ENCODE data around the gene BTBD2. TPM values are rescaled to one million over a fixed set of nuclear protein-coding genes. Genes with fewer than 3 reads are reported as not detected.

BTBD2 gene
- total RNA-seq, 2 experiments from 2014 or later = 55.0 to 61.4 TPM

GRCh38 chr19:1944088-1944915 lies 71.2 kb downstream of the BTBD2 start:
- Mint-ChIP-seq H3K36me3 (peaks cover 7% of the 10 kb centered on the region), H3K27me3 (no peaks in the 10 kb centered on the region), H3K27ac (no peak overlapping the region), H3K4me3 (peak overlapping the region; percentile 48), H3K9me3 (no peaks in the 10 kb centered on the region), H3K4me1 (peaks cover 25% of the 10 kb centered on the region)
- POLR2A ChIA-PET = interaction anchor here (2.0 kb wide), 1 partner anchor 80 kb away, joined by 6 read pairs; no protein-coding TSS in a partner anchor
- ATAC-seq (ENCODE audit: low read depth) (no peak), DNase-seq (no peak)

GRCh38 chr19:1943661-1944087 lies 71.8 kb downstream of the BTBD2 start:
- Mint-ChIP-seq H3K27ac (peak overlapping the region; percentile 95), H3K4me3 (peak overlapping the region; percentile 97), H3K36me3 (peaks cover 4% of the 10 kb centered on the region), H3K4me1 (peaks cover 23% of the 10 kb centered on the region), H3K27me3 (no peaks in the 10 kb centered on the region), H3K9me3 (no peaks in the 10 kb centered on the region)
- DNase-seq (no peak), ATAC-seq (ENCODE audit: low read depth) (no peak)
- POLR2A ChIA-PET = interaction anchor here (0.7 to 2.2 kb wide), 4 partner anchors 23 to 119 kb away, joined by 3 to 10 read pairs (median 5); no protein-coding TSS in a partner anchor

- no peaks in the 10 kb centered on the region for H3K27me3 Mint-ChIP-seq
- H3K27ac Mint-ChIP-seq = peak overlapping the region; percentile 95
Observed at GRCh38 chr19:1942934-1943555, 72.5 kb downstream of the BTBD2 start.

GRCh38 chr19:1942078-1942933 lies 73.2 kb downstream of the BTBD2 start:
- peak; percentile 48 for ATAC-seq (ENCODE audit: low read depth)
- POLR2A ChIA-PET = interaction anchor here (0.6 to 2.2 kb wide), 13 partner anchors 11 to 422 kb away, joined by 3 to 11 read pairs (median 4); partner anchors contain the start of gene ABHD17A
- no peaks in the 10 kb centered on the region for H3K9me3 Mint-ChIP-seq
- H3K4me3 Mint-ChIP-seq = peak overlapping the region; percentile 97
- peak overlapping the region; percentile 95 for H3K27ac Mint-ChIP-seq
- no peaks in the 10 kb centered on the region for H3K27me3 Mint-ChIP-seq
- H3K36me3 Mint-ChIP-seq = peaks cover 4% of the 10 kb centered on the region
- DNase-seq = peak; percentile 81
- peaks cover 23% of the 10 kb centered on the region for H3K4me1 Mint-ChIP-seq

More at GRCh38 chr19:1942934-1943555, 72.5 kb downstream of the BTBD2 start:
- Mint-ChIP-seq H3K9me3 (no peaks in the 10 kb centered on the region), H3K36me3 (peaks cover 4% of the 10 kb centered on the region), H3K4me3 (peak overlapping the region; percentile 97), H3K4me1 (peaks cover 23% of the 10 kb centered on the region)
- ATAC-seq (ENCODE audit: low read depth) (no peak), DNase-seq (no peak)
- POLR2A ChIA-PET = interaction anchor here (0.6 to 2.2 kb wide), 9 partner anchors 19 to 145 kb away, joined by 3 to 11 read pairs (median 3); no protein-coding TSS in a partner anchor

GRCh38 chr19:1941146-1942077 lies 74.1 kb downstream of the BTBD2 start, which contains the start of gene CSNK1G2:
Gene CSNK1G2 (plus strand): TSS chr19:1941172. CDS start chr19:1969773, 28,601 bp downstream.
- H3K36me3 Mint-ChIP-seq = peaks cover 8% of the 10 kb centered on the region

GRCh38 chr19:1938071-1938470 lies 77.4 kb downstream of the BTBD2 start:
- peaks cover 3% of the 10 kb centered on the region for H3K27me3 Mint-ChIP-seq
- peaks cover 14% of the 10 kb centered on the region for H3K36me3 Mint-ChIP-seq
- peaks cover 9% of the 10 kb centered on the region for H3K9me3 Mint-ChIP-seq
- H3K4me3 Mint-ChIP-seq = no peak overlapping the region
- H3K27ac Mint-ChIP-seq = no peak overlapping the region
- H3K4me1 Mint-ChIP-seq = peaks cover 18% of the 10 kb centered on the region
- POLR2A ChIA-PET = interaction anchor here (0.7 to 1.2 kb wide), 2 partner anchors 42 to 124 kb away, joined by 6 read pairs; no protein-coding TSS in a partner anchor
- no peak for DNase-seq
- no peak for ATAC-seq (ENCODE audit: low read depth)

More at GRCh38 chr19:1941146-1942077, 74.1 kb downstream of the BTBD2 start, which contains the start of gene CSNK1G2:
- Mint-ChIP-seq H3K9me3 (no peaks in the 10 kb centered on the region), H3K27ac (peak within 1 kb of the TSS; percentile 95), H3K4me1 (peaks cover 24% of the 10 kb centered on the region), H3K4me3 (peak within 1 kb of the TSS; percentile 97), H3K27me3 (peaks cover 3% of the 10 kb centered on the region)
- POLR2A ChIA-PET = interaction anchor here (0.6 to 2.2 kb wide), 8 partner anchors 12 to 423 kb away, joined by 3 to 11 read pairs (median 4); partner anchors contain the start of gene ABHD17A
- DNase-seq (no peak), ATAC-seq (ENCODE audit: low read depth) (peak; percentile 52)

- H3K9me3 Mint-ChIP-seq = peaks cover 12% of the 10 kb centered on the region
- H3K27me3 Mint-ChIP-seq = peaks cover 6% of the 10 kb centered on the region
- peak overlapping the region; percentile 67 for H3K27ac Mint-ChIP-seq
- ATAC-seq (ENCODE audit: low read depth) (no peak), DNase-seq (no peak)
- no peak overlapping the region for H3K4me3 Mint-ChIP-seq
- peaks cover 14% of the 10 kb centered on the region for H3K36me3 Mint-ChIP-seq
- H3K4me1 Mint-ChIP-seq = peaks cover 15% of the 10 kb centered on the region
- POLR2A ChIA-PET = no interaction called here
Observed at GRCh38 chr19:1936916-1937610, 78.5 kb downstream of the BTBD2 start.

GRCh38 chr19:1936430-1936829 lies 79.1 kb downstream of the BTBD2 start:
- no peak for ATAC-seq (ENCODE audit: low read depth)
- H3K4me3 Mint-ChIP-seq = no peak overlapping the region
- peaks cover 15% of the 10 kb centered on the region for H3K4me1 Mint-ChIP-seq
- peaks cover 16% of the 10 kb centered on the region for H3K9me3 Mint-ChIP-seq
- POLR2A ChIA-PET = no interaction called here
- DNase-seq = no peak
- H3K36me3 Mint-ChIP-seq = peaks cover 19% of the 10 kb centered on the region
- H3K27me3 Mint-ChIP-seq = peaks cover 6% of the 10 kb centered on the region
- H3K27ac Mint-ChIP-seq = peak overlapping the region; percentile 67

GRCh38 chr19:1935484-1936208 lies 79.9 kb downstream of the BTBD2 start:
- DNase-seq = no peak
- H3K27me3 Mint-ChIP-seq = peaks cover 9% of the 10 kb centered on the region
- peaks cover 19% of the 10 kb centered on the region for H3K36me3 Mint-ChIP-seq
- peak; percentile 10 for ATAC-seq (ENCODE audit: low read depth)
- POLR2A ChIA-PET = no interaction called here
- H3K27ac Mint-ChIP-seq = no peak overlapping the region
- peaks cover 16% of the 10 kb centered on the region for H3K9me3 Mint-ChIP-seq
- peaks cover 15% of the 10 kb centered on the region for H3K4me1 Mint-ChIP-seq
- H3K4me3 Mint-ChIP-seq = no peak overlapping the region

Data from activated naive CD8-positive, alpha-beta T cell treated with anti-CD3 and anti-CD28 coated beads, Interleukin-2, amount 10 ng/mL, durations not matched to agents 7 days and 5 days (primary cell).